IMR-90 (cell line): ENCODE results near the gene ATOH8. TPM values are rescaled to one million over a fixed set of nuclear protein-coding genes. Genes with fewer than 3 reads are reported as not detected.
A peak's percentile ranks its signal among the peaks of the same experiment; 100 is the strongest.

Experiments used
- ATAC-seq: fragments of 200-7000 bp; cut with Tn5 transposase; 2 replicates; pipeline ENCODE4 v1.9.1; 2020; ENCODE audit warnings: low read depth, mild to moderate bottlenecking, moderate library complexity
- BruUV-seq: library from RNA; stranded (reverse); fragments of 400-500 nt; replicated peaks from 2 replicates; lab custom pipeline; 2021; lab: Mats Ljungman, UMichigan
- CTCF ChIA-PET: fragments of 300-600 bp; formaldehyde crosslinking; extraction: SDS; loops from one replicate; lab custom pipeline; 2021; ENCODE audit warnings: antibody characterized with exemption; lab: Yijun Ruan, JAX
- POLR2A ChIA-PET: fragments of 300-600 bp; sonication (Branson Sonifier 250); formaldehyde crosslinking; loops from one replicate; lab custom pipeline; 2022; ENCODE audit warnings: antibody characterized with exemption; ENCODE audit not compliant: unreplicated experiment; lab: Charles Lee
- DNase-seq: peaks from one replicate; pipeline ENCODE4 v3.0.0; 2013
- H2AFZ ChIP-seq: replicated peaks from 2 replicates; pipeline ENCODE3; 2013; ENCODE audit warnings: low read length, mild to moderate bottlenecking; ENCODE audit not compliant: poor library complexity
- H2AK5ac ChIP-seq: 2 replicates; pipeline ENCODE4 v1.6.1; 2013; ENCODE audit warnings: low read depth, low read length, inconsistent platforms
- H2AK9ac ChIP-seq: replicated peaks from 2 replicates; pipeline ENCODE3; 2013; ENCODE audit warnings: mild to moderate bottlenecking, low read depth, low read length, moderate library complexity; ENCODE audit not compliant: poor library complexity
- H2BK120ac ChIP-seq: 2 replicates; pipeline ENCODE4 v1.6.1; 2013; ENCODE audit warnings: low read depth, low read length, inconsistent platforms
- H2BK15ac ChIP-seq: 3 replicates; pipeline ENCODE4 v1.6.1; 2013; ENCODE audit warnings: low read depth, low read length, inconsistent platforms
- H2BK20ac ChIP-seq: 2 replicates; pipeline ENCODE4 v1.6.1; 2013; ENCODE audit warnings: low read depth, mild to moderate bottlenecking, inconsistent platforms, low read length, moderate library complexity
- H2BK5ac ChIP-seq: 2 replicates; pipeline ENCODE4 v1.6.1; 2013; ENCODE audit warnings: mild to moderate bottlenecking, low read depth, low read length, inconsistent platforms; ENCODE audit not compliant: poor library complexity, severe bottlenecking
- H3K14ac ChIP-seq: replicated peaks from 2 replicates; pipeline ENCODE4 v1.6.1; 2013; ENCODE audit warnings: low read depth, low read length, inconsistent platforms
- H3K18ac ChIP-seq: 2 replicates; pipeline ENCODE4 v1.6.1; 2013; ENCODE audit warnings: low read depth, low read length, control low read depth
- H3K23ac ChIP-seq: 2 replicates; pipeline ENCODE4 v1.6.1; 2013; ENCODE audit warnings: low read depth, low read length, inconsistent platforms
- H3K27ac ChIP-seq: 2 replicates; pipeline ENCODE4 v1.5.1; 2013; ENCODE audit warnings: mild to moderate bottlenecking, control low read depth, low read length; ENCODE audit not compliant: insufficient read depth
- H3K27me3 ChIP-seq: 2 replicates; pipeline ENCODE4 v1.6.1; 2013; ENCODE audit warnings: low read length; ENCODE audit not compliant: control insufficient read depth, insufficient read depth
- H3K36me3 ChIP-seq: 2 replicates; pipeline ENCODE4 v1.6.1; 2013; ENCODE audit warnings: low read length, mixed read lengths; ENCODE audit not compliant: control insufficient read depth, insufficient read depth
- H3K4ac ChIP-seq: 2 replicates; pipeline ENCODE4 v1.6.1; 2013; ENCODE audit warnings: low read depth, low read length, inconsistent platforms
- H3K4me1 ChIP-seq: 2 replicates; pipeline ENCODE4 v1.6.1; 2013; ENCODE audit warnings: low read length, mixed read lengths; ENCODE audit not compliant: control insufficient read depth, insufficient read depth
- H3K4me2 ChIP-seq: 2 replicates; pipeline ENCODE4 v1.6.1; 2013; ENCODE audit warnings: low read depth, mild to moderate bottlenecking, control low read depth, low read length, moderate library complexity
- H3K4me3 ChIP-seq: 2 replicates; pipeline ENCODE4 v1.5.1; 2013; ENCODE audit warnings: low read depth, mild to moderate bottlenecking, control low read depth, low read length, moderate library complexity; ENCODE audit not compliant: insufficient read depth
- H3K56ac ChIP-seq: 2 replicates; pipeline ENCODE4 v1.6.1; 2013; ENCODE audit warnings: low read length, inconsistent platforms; ENCODE audit not compliant: insufficient read depth; ENCODE audit errors: extremely low read depth
- H3K79me1 ChIP-seq, 2 experiments: 2 replicates each; pipeline ENCODE4 v1.6.1; 2013; ENCODE audit warnings: low read length in 2 of 2, inconsistent platforms in 1 of 2, low read depth in 1 of 2
- H3K9ac ChIP-seq: 2 replicates; pipeline ENCODE4 v1.6.1; 2013; ENCODE audit warnings: low read depth, low read length, control low read depth
- H3K9me1 ChIP-seq: 2 replicates; pipeline ENCODE4 v1.6.1; 2013; ENCODE audit warnings: low read length, inconsistent platforms; ENCODE audit not compliant: insufficient read depth
- H3K9me3 ChIP-seq: 2 replicates; pipeline ENCODE4 v1.6.1; 2013; ENCODE audit warnings: low read length; ENCODE audit not compliant: control insufficient read depth, insufficient read depth
- H4K20me1 ChIP-seq: 2 replicates; pipeline ENCODE4 v1.6.1; 2013; ENCODE audit warnings: low read length, inconsistent platforms; ENCODE audit not compliant: insufficient read depth
- H4K5ac ChIP-seq: 2 replicates; pipeline ENCODE4 v1.6.1; 2013; ENCODE audit warnings: mild to moderate bottlenecking, low read depth, low read length, control low read depth
- H4K8ac ChIP-seq, 2 experiments: 2 replicates each; pipeline ENCODE4 v1.6.1; 2013; ENCODE audit warnings: low read depth in 2 of 2, low read length in 2 of 2, control low read depth in 1 of 2, inconsistent platforms in 1 of 2
- H4K91ac ChIP-seq: 2 replicates; pipeline ENCODE4 v1.6.1; 2013; ENCODE audit warnings: low read depth, low read length, inconsistent platforms; ENCODE audit not compliant: insufficient read depth
- CEBPB ChIP-seq: IDR thresholded peaks from 2 replicates; pipeline ENCODE4 v1.6.1; 2012; ENCODE audit warnings: low read depth, low read length, improper control_type of control experiment
- CHD1 ChIP-seq: IDR thresholded peaks from 2 replicates; pipeline ENCODE4 v1.6.1; 2012; ENCODE audit warnings: low read depth, low read length, improper control_type of control experiment
- CTCF ChIP-seq: conservative IDR thresholded peaks from 2 replicates; pipeline ENCODE4 v1.5.1; 2012; ENCODE audit warnings: mild to moderate bottlenecking, low read depth, low read length, improper control_type of control experiment
- FOS ChIP-seq: fragments of 150-350 bp; IDR thresholded peaks from 2 replicates; pipeline ENCODE4 v1.6.1; 2016; ENCODE audit warnings: low read depth, low read length
- MAZ ChIP-seq: IDR thresholded peaks from 2 replicates; pipeline ENCODE4 v1.6.1; 2012; ENCODE audit warnings: low read depth, mild to moderate bottlenecking, low read length, improper control_type of control experiment, moderate library complexity, borderline replicate concordance
- MXI1 ChIP-seq: IDR thresholded peaks from 2 replicates; pipeline ENCODE4 v1.6.1; 2012; ENCODE audit warnings: low read depth, mild to moderate bottlenecking, low read length, moderate library complexity, borderline replicate concordance
- RAD21 ChIP-seq: IDR thresholded peaks from 2 replicates; pipeline ENCODE4 v1.6.1; 2012; ENCODE audit warnings: low read length, improper control_type of control experiment
- USF2 ChIP-seq: fragments of 150-350 bp; IDR thresholded peaks from 2 replicates; pipeline ENCODE4 v1.6.1; 2017; ENCODE audit warnings: mild to moderate bottlenecking, antibody characterized with exemption, low read length, low read depth
- WGBS, 2 experiments: methylation state at CpG; one replicate each; pipeline versions ENCODE4 v1.1.5 to v1.1.7; 2013; ENCODE audit warnings: missing lambda C conversion rate in 2 of 2; ENCODE audit not compliant: insufficient read length in 1 of 2; ENCODE audit errors: extremely low coverage in 2 of 2; 5-methylcytosine and 5-hydroxymethylcytosine counted together
- dilution Hi-C: fragments of 300-500 bp; cut with HindIII; formaldehyde crosslinking; loops from one replicate; pipeline ENCODE4 v1.14.3; 2018; ENCODE audit warnings: low sequenced_read_pairs; ENCODE audit not compliant: unreplicated experiment
- in situ Hi-C: fragments of 300-500 bp; cut with MboI; formaldehyde crosslinking; loops from 3 replicates; pipeline ENCODE4 v1.14.3; 2019; ENCODE audit warnings: low sequenced_read_pairs, inconsistent platforms, mixed read lengths
- intact Hi-C: fragments of 100-400 bp; cut with micrococcal nuclease; formaldehyde crosslinking; loops from 2 replicates; pipeline ENCODE4 v1.10.0; 2022
- polyA plus RNA-seq, 3 experiments: library from polyadenylated mRNA; depleted of rRNA; stranded (reverse); fragments of >200 nt; gene quantifications; 2 replicates each; pipeline ENCODE4 v1.2.3, GENCODE V29; 2012; ENCODE audit warnings: low replicate concordance in 1 of 3
- total RNA-seq: library from RNA; depleted of rRNA; stranded (reverse); fragments of >200 nt; gene quantifications from 2 replicates; pipeline ENCODE4 v1.2.3, GENCODE V29; 2012

ATOH8 gene
- total and polyA plus RNA-seq, 2 of the 4 experiments (the other 2 are of a cell fraction), result 7.9 to 9.0 TPM

GRCh38 chr2:85741833-85742455, 11.8 kb upstream of the ATOH8 start (continued):
- TF ChIP-seq RAD21 (no peak), MXI1 (peak; percentile 37; the same call in 1 of the 2 replicates)

GRCh38 chr2:85743304-85743978, 10.3 kb upstream of the ATOH8 start:
- H3K56ac ChIP-seq, result peak overlapping the region; percentile 41; the same call in 1 of the 2 replicates
- H2AK5ac ChIP-seq, result peak overlapping the region; percentile 94
- H2AFZ ChIP-seq, result no peak overlapping the region
- no peaks in the 10 kb centered on the region for H3K9me3 ChIP-seq
- ChIA-PET CTCF (interaction anchor here (2.1 kb wide), 1 partner anchor 14 kb away, joined by 10 read pairs; no protein-coding TSS in a partner anchor), POLR2A (no interaction called here)
- peak overlapping the region; percentile 95 for H2BK120ac ChIP-seq
- H3K23ac ChIP-seq, result peak overlapping the region; percentile 35
- H2BK20ac ChIP-seq, result peak overlapping the region; percentile 93
- peaks cover 40% of the 10 kb centered on the region for H3K4me1 ChIP-seq
- H4K8ac ChIP-seq, result peak overlapping the region; percentile 40 to 84
- peak overlapping the region; percentile 87 for H3K18ac ChIP-seq
- intact Hi-C loops, result no loop called here
- peak overlapping the region; percentile 82 for H3K4ac ChIP-seq
- in situ Hi-C loops, result no loop called here
- H3K9ac ChIP-seq, result 0 out of 2 replicates have a peak overlapping the region, but pooled peaks have one; percentile 8
- peaks cover 8% of the 10 kb centered on the region for H4K20me1 ChIP-seq
- H3K27ac ChIP-seq, result peak overlapping the region; percentile 86
- H3K4me3 ChIP-seq, result no peak overlapping the region
- H4K91ac ChIP-seq, result peak overlapping the region; percentile 89
- H3K4me2 ChIP-seq, result no peak overlapping the region
- dilution Hi-C loops, result no loop called here
- no TSS peak for BruUV-seq
- TF ChIP-seq CTCF (no peak), CHD1 (no peak), MAZ (no peak), FOS (peak; percentile 17; the same call in 1 of the 2 replicates), USF2 (peak; percentile 30; the same call in 1 of the 2 replicates), CEBPB (no peak)
- H3K27me3 ChIP-seq, result no peaks in the 10 kb centered on the region
- ATAC-seq (no peak), DNase-seq (peak; percentile 70)
- H2AK9ac ChIP-seq, result peak overlapping the region; percentile 60
- H3K36me3 ChIP-seq, result no peaks in the 10 kb centered on the region
- H3K9me1 ChIP-seq, result peaks cover 26% of the 10 kb centered on the region
- peak overlapping the region; percentile 76; the same call in 2 of the 3 replicates for H2BK15ac ChIP-seq
- peak overlapping the region; percentile 88 for H3K14ac ChIP-seq
- H4K5ac ChIP-seq, result peak overlapping the region; percentile 63
- peak overlapping the region; percentile 66 for H2BK5ac ChIP-seq
- WGBS, 2 experiments, result no CpG with 5 or more reads among the region's 10 CpGs
- H3K79me1 ChIP-seq, result no peaks in the 10 kb centered on the region
